GM23338 (cell line): ENCODE measurements around the gene FAAH. TPM values are rescaled to one million over a fixed set of nuclear protein-coding genes. Genes with fewer than 3 reads are reported as not detected.

Experiments
- ATAC-seq: fragments of 200-7000 bp; cut with Tn5 transposase; 3 replicates; pipeline ENCODE4 v1.9.1; 2020
- DNase-seq: peaks from one replicate; pipeline ENCODE4 v3.0.0-alpha.2; 2015; ENCODE audit warnings: low spot score
- H2AFZ ChIP-seq: fragments of 200-600 bp; sonication (generic); 2 replicates; pipeline ENCODE4 v1.8.0; 2016; ENCODE audit warnings: antibody characterized with exemption, mild to moderate bottlenecking, moderate library complexity
- H3F3A ChIP-seq: fragments of 200-600 bp; sonication (generic); replicated peaks from 2 replicates; pipeline ENCODE4 v1.8.0; 2017; ENCODE audit warnings: antibody characterized with exemption, mixed run types, low read depth
- H3K27ac ChIP-seq: fragments of 200-600 bp; sonication (generic); 2 replicates; pipeline ENCODE4 v1.6.1; 2016; ENCODE audit warnings: low read depth
- H3K27me3 ChIP-seq: fragments of 200-600 bp; sonication (generic); 2 replicates; pipeline ENCODE4 v1.8.0; 2016; ENCODE audit warnings: mild to moderate bottlenecking, mixed run types, moderate library complexity; ENCODE audit not compliant: insufficient read depth
- H3K36me3 ChIP-seq: fragments of 200-600 bp; sonication (generic); 2 replicates; pipeline ENCODE4 v1.8.0; 2016; ENCODE audit warnings: mild to moderate bottlenecking; ENCODE audit not compliant: insufficient read depth
- H3K4me1 ChIP-seq: fragments of 200-600 bp; sonication (generic); 2 replicates; pipeline ENCODE4 v1.8.0; 2016; ENCODE audit warnings: mild to moderate bottlenecking, moderate library complexity; ENCODE audit not compliant: insufficient read depth
- H3K4me2 ChIP-seq: fragments of 200-600 bp; sonication (generic); 2 replicates; pipeline ENCODE4 v1.7.1; 2017; ENCODE audit warnings: mixed run types
- H3K4me3 ChIP-seq: fragments of 200-600 bp; sonication (generic); 2 replicates; pipeline ENCODE4 v1.6.1; 2016; ENCODE audit warnings: mixed run types
- H3K79me2 ChIP-seq: fragments of 200-600 bp; sonication (generic); replicated peaks from 2 replicates; pipeline ENCODE4 v1.8.0; 2017; ENCODE audit warnings: mild to moderate bottlenecking; ENCODE audit not compliant: insufficient read depth
- H3K9me2 ChIP-seq: fragments of 200-600 bp; sonication (generic); 2 replicates; pipeline ENCODE4 v1.8.0; 2017; ENCODE audit not compliant: insufficient read depth
- H4K20me1 ChIP-seq: fragments of 200-600 bp; sonication (generic); replicated peaks from 2 replicates; pipeline ENCODE4 v1.8.0; 2017; ENCODE audit warnings: mild to moderate bottlenecking; ENCODE audit not compliant: insufficient read depth
- H3K27ac Mint-ChIP-seq: 2 replicates; pipeline ENCODE4 v1.8.0; 2020; ENCODE audit warnings: inconsistent platforms, mild to moderate bottlenecking, moderate library complexity, mixed read lengths
- H3K27me3 Mint-ChIP-seq: 3 replicates; pipeline ENCODE4 v1.8.0; 2022; ENCODE audit warnings: low read depth, mild to moderate bottlenecking, moderate library complexity, mixed read lengths, inconsistent platforms; ENCODE audit not compliant: insufficient read depth, poor library complexity
- H3K36me3 Mint-ChIP-seq: 3 replicates; pipeline ENCODE4 v1.8.0; 2021; ENCODE audit warnings: low read depth, mild to moderate bottlenecking, inconsistent platforms, moderate library complexity, mixed read lengths
- H3K4me1 Mint-ChIP-seq: 3 replicates; pipeline ENCODE4 v1.8.0; 2020; ENCODE audit warnings: mild to moderate bottlenecking, inconsistent platforms, mixed read lengths
- H3K4me3 Mint-ChIP-seq: 3 replicates; pipeline ENCODE4 v1.8.0; 2021; ENCODE audit warnings: moderate library complexity, mild to moderate bottlenecking, inconsistent platforms, mixed read lengths
- H3K9me3 Mint-ChIP-seq: 3 replicates; pipeline ENCODE4 v1.8.0; 2020; ENCODE audit warnings: moderate library complexity, mild to moderate bottlenecking, inconsistent platforms, mixed read lengths
- CREB1 ChIP-seq: fragments of 250-450 bp; sonication (Bioruptor Pico); IDR thresholded peaks from 2 replicates; pipeline ENCODE4 v1.5.0; 2020; ENCODE audit warnings: low read depth, mild to moderate bottlenecking, moderate library complexity
- EZH2phosphoT487 ChIP-seq: fragments of 200-600 bp; sonication (generic); IDR thresholded peaks from one replicate; pipeline ENCODE4 v1.8.1; 2018; ENCODE audit warnings: antibody characterized with exemption; ENCODE audit not compliant: unreplicated experiment
- JUNB ChIP-seq: IDR thresholded peaks from one replicate; pipeline ENCODE4 v1.6.1; 2016; ENCODE audit warnings: antibody characterized with exemption; ENCODE audit not compliant: unreplicated experiment
- NANOG ChIP-seq: IDR thresholded peaks from 2 replicates; pipeline ENCODE4 v1.6.1; 2016; ENCODE audit warnings: antibody characterized with exemption, borderline replicate concordance
- POLR2AphosphoS5 ChIP-seq: IDR thresholded peaks from 2 replicates; pipeline ENCODE4 v1.6.1; 2016; ENCODE audit warnings: antibody characterized with exemption, low read depth
- STAT1 ChIP-seq: IDR thresholded peaks from one replicate; pipeline ENCODE4 v1.6.1; 2016; ENCODE audit warnings: antibody characterized with exemption; ENCODE audit not compliant: unreplicated experiment
- ZNF114 ChIP-seq: fragments of 250-450 bp; sonication (Bioruptor Pico); IDR thresholded peaks from 2 replicates; pipeline ENCODE4 v1.5.0; 2020; ENCODE audit warnings: mild to moderate bottlenecking, moderate library complexity
- ZNF331 ChIP-seq: fragments of 250-450 bp; sonication (Bioruptor Pico); IDR thresholded peaks from 2 replicates; pipeline ENCODE4 v1.5.0; 2020; ENCODE audit warnings: low read depth, mild to moderate bottlenecking, moderate library complexity
- polyA plus RNA-seq: library from polyadenylated mRNA; unstranded; fragments of >200 nt; fragmentation: Nextera tagmentation; extraction: Ambion mirVana; gene quantifications from 2 replicates; pipeline ENCODE4 v1.2.1, GENCODE V29; 2016
- total RNA-seq: library from RNA; depleted of rRNA; stranded (reverse); fragments of >200 nt; shearing (Covaris generic); gene quantifications from 2 replicates; pipeline ENCODE4 v1.2.3, GENCODE V29; 2014
- TF ChIP-seq, protein P1 (sequence below): fragments of 250-450 bp; sonication (Bioruptor Pico); IDR thresholded peaks from 2 replicates; pipeline ENCODE4 v1.5.0; 2020; ENCODE audit warnings: mild to moderate bottlenecking, moderate library complexity
- TF ChIP-seq, protein P2 (sequence below): IDR thresholded peaks from one replicate; pipeline ENCODE4 v1.6.1; 2018; ENCODE audit warnings: antibody characterized with exemption; ENCODE audit not compliant: unreplicated experiment

The FAAH gene
- total and polyA plus RNA-seq, 2 experiments from 2014 or later: 10.7 to 24.0 TPM

DNA sequence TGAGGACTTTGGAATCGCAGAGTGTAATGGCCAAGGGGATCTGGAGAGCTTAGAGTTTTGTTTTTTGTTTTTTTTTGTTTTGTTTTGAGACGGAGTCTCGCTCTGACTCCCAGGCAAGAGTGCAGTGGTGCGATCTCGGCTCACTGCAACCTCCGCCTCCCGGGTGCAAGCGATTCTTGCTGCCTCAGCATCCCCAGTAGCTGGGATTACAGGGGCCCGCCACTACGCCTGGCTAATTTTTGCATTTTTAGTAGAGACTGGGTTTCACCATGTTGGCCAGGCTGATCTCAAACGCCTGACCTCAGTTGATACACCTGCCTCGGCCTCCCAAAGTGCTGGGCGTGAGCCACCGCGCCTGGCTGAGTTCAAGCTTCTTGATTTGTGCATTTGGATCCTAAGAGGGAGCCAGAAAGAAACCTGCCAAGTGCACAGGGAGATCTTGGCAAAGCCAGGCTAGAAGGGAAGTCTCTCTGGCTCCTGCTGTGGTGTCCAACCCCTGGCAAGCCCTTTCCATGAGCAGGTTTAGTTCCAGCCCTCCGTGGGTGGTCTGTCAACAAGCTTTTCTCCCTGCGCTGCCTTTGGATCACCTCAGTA, 852 bp downstream of the FAAH start:
- no peaks in the 10 kb centered on the region for H3K9me2 ChIP-seq
- Mint-ChIP-seq H3K4me3 (peak overlapping the region; percentile 86), H3K27me3 (peaks cover 29% of the 10 kb centered on the region), H3K9me3 (peaks cover 28% of the 10 kb centered on the region), H3K4me1 (peaks cover 16% of the 10 kb centered on the region), H3K36me3 (peaks cover 26% of the 10 kb centered on the region), H3K27ac (no peak overlapping the region)
- H3K27ac ChIP-seq: no peak overlapping the region
- no peaks in the 10 kb centered on the region; the same call in 1 of the 2 replicates for H4K20me1 ChIP-seq
- peak; percentile 20 for ATAC-seq
- TF ChIP-seq JUNB (no peak), EZH2phosphoT487 (no peak)
- peak overlapping the region; percentile 88 for H3K4me2 ChIP-seq
- peaks cover 10% of the 10 kb centered on the region for H3K4me1 ChIP-seq
- H3K4me3 ChIP-seq: peak overlapping the region; percentile 79
- H3K36me3 ChIP-seq: no peaks in the 10 kb centered on the region
- H3F3A ChIP-seq: peaks cover 7% of the 10 kb centered on the region; the same call in 1 of the 2 replicates
- no peaks in the 10 kb centered on the region for H3K79me2 ChIP-seq
- H3K27me3 ChIP-seq: peaks cover 19% of the 10 kb centered on the region
- peak overlapping the region; percentile 98 for H2AFZ ChIP-seq
- no peak for DNase-seq

DNA sequence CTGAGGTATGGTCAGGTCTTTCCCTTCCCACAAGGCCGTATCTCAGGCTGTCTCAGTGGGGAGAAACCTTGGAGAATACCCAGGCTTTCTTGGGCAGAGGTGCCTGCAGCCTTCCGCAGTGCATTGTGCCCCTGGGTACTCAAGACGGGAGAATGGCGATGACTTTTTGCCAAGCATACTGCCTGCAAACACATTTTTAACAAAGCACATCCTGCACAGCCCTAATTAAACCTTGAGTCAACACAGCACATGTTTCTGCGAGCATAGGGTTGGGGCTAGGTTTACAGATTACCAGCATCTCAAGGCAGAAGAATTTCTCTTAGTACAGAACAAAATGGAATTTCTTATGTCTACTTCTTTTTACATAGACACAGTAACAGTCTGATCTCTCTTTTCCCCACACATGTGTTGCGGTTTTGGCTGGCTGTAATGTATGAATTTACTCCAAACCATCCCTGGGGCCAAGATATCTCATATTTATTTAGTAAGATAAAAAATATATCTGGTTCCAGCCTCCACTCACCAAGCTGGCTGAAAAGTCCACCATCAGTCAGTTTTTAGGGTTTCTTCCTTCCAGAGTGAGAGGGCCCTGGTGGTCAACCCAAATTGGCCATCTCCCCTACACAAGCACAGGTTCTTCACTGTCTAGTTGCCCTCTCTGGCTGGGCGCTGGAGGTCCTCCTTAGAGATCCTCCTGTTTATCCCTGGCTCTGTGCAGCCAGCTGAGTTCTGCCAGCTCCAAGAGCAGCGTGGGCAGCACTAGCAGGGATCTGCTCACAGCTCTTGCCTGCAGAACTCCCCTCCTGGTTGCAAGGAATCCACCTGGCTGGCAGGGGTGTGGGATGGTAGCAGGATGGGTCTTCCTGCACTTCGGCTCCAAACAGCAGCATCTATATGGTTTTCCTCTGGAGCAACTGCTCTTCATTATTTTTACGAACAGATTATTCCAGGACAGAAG, 2.6 kb downstream of the FAAH start:
- no peak for DNase-seq
- Histone ChIP-seq H3K9me2 (no peaks in the 10 kb centered on the region), H2AFZ (no peak overlapping the region), H4K20me1 (no peaks in the 10 kb centered on the region; the same call in 1 of the 2 replicates), H3F3A (peaks cover 7% of the 10 kb centered on the region; the same call in 1 of the 2 replicates), H3K4me2 (no peak overlapping the region), H3K4me3 (no peak overlapping the region), H3K4me1 (peaks cover 16% of the 10 kb centered on the region), H3K36me3 (no peaks in the 10 kb centered on the region), H3K27ac (no peak overlapping the region), H3K79me2 (no peaks in the 10 kb centered on the region), H3K27me3 (peaks cover 19% of the 10 kb centered on the region)
- Mint-ChIP-seq H3K27ac (no peak overlapping the region), H3K4me1 (peaks cover 27% of the 10 kb centered on the region), H3K27me3 (peaks cover 30% of the 10 kb centered on the region), H3K4me3 (no peak overlapping the region), H3K36me3 (peaks cover 26% of the 10 kb centered on the region), H3K9me3 (peaks cover 23% of the 10 kb centered on the region)
- ATAC-seq: no peak
- TF ChIP-seq CREB1 (CRISPR knock-in tag) (no peak), JUNB (no peak), ZNF331 (no peak), NANOG (no peak), EZH2phosphoT487 (no peak), ZNF114 (CRISPR knock-in tag) (no peak), POLR2AphosphoS5 (no peak), STAT1 (no peak)
- TF ChIP-seq, protein P1, sequence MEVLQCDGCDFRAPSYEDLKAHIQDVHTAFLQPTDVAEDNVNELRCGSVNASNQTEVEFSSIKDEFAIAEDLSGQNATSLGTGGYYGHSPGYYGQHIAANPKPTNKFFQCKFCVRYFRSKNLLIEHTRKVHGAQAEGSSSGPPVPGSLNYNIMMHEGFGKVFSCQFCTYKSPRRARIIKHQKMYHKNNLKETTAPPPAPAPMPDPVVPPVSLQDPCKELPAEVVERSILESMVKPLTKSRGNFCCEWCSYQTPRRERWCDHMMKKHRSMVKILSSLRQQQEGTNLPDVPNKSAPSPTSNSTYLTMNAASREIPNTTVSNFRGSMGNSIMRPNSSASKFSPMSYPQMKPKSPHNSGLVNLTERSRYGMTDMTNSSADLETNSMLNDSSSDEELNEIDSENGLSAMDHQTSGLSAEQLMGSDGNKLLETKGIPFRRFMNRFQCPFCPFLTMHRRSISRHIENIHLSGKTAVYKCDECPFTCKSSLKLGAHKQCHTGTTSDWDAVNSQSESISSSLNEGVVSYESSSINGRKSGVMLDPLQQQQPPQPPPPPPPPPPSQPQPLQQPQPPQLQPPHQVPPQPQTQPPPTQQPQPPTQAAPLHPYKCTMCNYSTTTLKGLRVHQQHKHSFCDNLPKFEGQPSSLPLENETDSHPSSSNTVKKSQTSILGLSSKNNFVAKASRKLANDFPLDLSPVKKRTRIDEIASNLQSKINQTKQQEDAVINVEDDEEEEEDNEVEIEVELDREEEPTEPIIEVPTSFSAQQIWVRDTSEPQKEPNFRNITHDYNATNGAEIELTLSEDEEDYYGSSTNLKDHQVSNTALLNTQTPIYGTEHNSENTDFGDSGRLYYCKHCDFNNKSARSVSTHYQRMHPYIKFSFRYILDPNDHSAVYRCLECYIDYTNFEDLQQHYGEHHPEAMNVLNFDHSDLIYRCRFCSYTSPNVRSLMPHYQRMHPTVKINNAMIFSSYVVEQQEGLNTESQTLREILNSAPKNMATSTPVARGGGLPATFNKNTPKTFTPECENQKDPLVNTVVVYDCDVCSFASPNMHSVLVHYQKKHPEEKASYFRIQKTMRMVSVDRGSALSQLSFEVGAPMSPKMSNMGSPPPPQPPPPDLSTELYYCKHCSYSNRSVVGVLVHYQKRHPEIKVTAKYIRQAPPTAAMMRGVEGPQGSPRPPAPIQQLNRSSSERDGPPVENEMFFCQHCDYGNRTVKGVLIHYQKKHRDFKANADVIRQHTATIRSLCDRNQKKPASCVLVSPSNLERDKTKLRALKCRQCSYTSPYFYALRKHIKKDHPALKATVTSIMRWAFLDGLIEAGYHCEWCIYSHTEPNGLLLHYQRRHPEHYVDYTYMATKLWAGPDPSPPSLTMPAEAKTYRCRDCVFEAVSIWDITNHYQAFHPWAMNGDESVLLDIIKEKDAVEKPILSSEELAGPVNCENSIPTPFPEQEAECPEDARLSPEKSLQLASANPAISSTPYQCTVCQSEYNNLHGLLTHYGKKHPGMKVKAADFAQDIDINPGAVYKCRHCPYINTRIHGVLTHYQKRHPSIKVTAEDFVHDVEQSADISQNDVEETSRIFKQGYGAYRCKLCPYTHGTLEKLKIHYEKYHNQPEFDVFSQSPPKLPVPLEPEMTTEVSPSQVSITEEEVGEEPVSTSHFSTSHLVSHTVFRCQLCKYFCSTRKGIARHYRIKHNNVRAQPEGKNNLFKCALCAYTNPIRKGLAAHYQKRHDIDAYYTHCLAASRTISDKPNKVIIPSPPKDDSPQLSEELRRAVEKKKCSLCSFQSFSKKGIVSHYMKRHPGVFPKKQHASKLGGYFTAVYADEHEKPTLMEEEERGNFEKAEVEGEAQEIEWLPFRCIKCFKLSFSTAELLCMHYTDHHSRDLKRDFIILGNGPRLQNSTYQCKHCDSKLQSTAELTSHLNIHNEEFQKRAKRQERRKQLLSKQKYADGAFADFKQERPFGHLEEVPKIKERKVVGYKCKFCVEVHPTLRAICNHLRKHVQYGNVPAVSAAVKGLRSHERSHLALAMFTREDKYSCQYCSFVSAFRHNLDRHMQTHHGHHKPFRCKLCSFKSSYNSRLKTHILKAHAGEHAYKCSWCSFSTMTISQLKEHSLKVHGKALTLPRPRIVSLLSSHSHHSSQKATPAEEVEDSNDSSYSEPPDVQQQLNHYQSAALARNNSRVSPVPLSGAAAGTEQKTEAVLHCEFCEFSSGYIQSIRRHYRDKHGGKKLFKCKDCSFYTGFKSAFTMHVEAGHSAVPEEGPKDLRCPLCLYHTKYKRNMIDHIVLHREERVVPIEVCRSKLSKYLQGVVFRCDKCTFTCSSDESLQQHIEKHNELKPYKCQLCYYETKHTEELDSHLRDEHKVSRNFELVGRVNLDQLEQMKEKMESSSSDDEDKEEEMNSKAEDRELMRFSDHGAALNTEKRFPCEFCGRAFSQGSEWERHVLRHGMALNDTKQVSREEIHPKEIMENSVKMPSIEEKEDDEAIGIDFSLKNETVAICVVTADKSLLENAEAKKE (CRISPR knock-in tag): no peak
- TF ChIP-seq, protein P2, sequence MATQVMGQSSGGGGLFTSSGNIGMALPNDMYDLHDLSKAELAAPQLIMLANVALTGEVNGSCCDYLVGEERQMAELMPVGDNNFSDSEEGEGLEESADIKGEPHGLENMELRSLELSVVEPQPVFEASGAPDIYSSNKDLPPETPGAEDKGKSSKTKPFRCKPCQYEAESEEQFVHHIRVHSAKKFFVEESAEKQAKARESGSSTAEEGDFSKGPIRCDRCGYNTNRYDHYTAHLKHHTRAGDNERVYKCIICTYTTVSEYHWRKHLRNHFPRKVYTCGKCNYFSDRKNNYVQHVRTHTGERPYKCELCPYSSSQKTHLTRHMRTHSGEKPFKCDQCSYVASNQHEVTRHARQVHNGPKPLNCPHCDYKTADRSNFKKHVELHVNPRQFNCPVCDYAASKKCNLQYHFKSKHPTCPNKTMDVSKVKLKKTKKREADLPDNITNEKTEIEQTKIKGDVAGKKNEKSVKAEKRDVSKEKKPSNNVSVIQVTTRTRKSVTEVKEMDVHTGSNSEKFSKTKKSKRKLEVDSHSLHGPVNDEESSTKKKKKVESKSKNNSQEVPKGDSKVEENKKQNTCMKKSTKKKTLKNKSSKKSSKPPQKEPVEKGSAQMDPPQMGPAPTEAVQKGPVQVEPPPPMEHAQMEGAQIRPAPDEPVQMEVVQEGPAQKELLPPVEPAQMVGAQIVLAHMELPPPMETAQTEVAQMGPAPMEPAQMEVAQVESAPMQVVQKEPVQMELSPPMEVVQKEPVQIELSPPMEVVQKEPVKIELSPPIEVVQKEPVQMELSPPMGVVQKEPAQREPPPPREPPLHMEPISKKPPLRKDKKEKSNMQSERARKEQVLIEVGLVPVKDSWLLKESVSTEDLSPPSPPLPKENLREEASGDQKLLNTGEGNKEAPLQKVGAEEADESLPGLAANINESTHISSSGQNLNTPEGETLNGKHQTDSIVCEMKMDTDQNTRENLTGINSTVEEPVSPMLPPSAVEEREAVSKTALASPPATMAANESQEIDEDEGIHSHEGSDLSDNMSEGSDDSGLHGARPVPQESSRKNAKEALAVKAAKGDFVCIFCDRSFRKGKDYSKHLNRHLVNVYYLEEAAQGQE: no peak
